Measurements from ENCODE around the gene HSD3B2.

DNA sequence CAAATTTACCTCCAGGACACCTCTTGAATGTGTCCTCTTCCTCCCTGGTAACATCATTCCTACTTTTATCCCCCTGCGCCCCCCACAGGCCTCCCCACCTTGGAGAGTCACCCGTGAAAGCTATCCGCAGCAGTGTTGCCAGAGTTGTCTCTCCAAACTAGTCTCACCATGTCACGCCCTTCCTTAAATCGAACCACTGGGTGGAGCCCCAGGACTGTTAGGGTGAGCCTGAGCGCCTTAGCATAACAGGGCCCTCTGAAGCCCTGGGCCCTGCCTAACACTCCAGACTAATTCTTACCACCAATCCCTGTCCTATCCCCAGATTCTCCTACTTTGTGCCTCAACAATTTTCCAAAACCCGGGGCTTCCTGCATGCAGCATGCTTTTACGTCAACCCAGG lies 35.0 kb downstream of the HSD3B2 start:
- TF ChIP-seq, protein P1, sequence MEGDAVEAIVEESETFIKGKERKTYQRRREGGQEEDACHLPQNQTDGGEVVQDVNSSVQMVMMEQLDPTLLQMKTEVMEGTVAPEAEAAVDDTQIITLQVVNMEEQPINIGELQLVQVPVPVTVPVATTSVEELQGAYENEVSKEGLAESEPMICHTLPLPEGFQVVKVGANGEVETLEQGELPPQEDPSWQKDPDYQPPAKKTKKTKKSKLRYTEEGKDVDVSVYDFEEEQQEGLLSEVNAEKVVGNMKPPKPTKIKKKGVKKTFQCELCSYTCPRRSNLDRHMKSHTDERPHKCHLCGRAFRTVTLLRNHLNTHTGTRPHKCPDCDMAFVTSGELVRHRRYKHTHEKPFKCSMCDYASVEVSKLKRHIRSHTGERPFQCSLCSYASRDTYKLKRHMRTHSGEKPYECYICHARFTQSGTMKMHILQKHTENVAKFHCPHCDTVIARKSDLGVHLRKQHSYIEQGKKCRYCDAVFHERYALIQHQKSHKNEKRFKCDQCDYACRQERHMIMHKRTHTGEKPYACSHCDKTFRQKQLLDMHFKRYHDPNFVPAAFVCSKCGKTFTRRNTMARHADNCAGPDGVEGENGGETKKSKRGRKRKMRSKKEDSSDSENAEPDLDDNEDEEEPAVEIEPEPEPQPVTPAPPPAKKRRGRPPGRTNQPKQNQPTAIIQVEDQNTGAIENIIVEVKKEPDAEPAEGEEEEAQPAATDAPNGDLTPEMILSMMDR (conservative IDR thresholded peaks at IDR 0.05): peak; percentile 26
- no peak for TF ChIP-seq ZFX (IDR thresholded peaks at IDR 0.05)

Data from C4-2B (cell line).